ENCODE data around the gene TBC1D5.

GRCh38 chr3:17339132-17339575 lies 403.3 kb downstream of the TBC1D5 start:
- TF ChIP-seq POLR2A (IDR thresholded peaks at IDR 0.05) (no peak), CTCF (IDR thresholded peaks at IDR 0.05) (no peak)
